PC-9 (cell line): ENCODE measurements around the gene PRKX.
"Not testable (repeated sequence)": the region's sequence is repeated elsewhere in the genome, so short reads cannot be mapped to it uniquely, and the experiment has no call there.

Source experiments
- EZH2 ChIP-seq: fragments of 200-600 bp; sonication (generic); IDR thresholded peaks from 2 replicates; pipeline ENCODE4 v1.8.0; 2017; ENCODE audit warnings: antibody characterized with exemption, low read depth
- TF ChIP-seq, protein P1 (sequence below): fragments of 200-600 bp; sonication (generic); conservative IDR thresholded peaks from 2 replicates; pipeline ENCODE4 v1.6.1; 2017; ENCODE audit warnings: mixed run types, antibody characterized with exemption, mild to moderate bottlenecking, moderate library complexity

DNA sequence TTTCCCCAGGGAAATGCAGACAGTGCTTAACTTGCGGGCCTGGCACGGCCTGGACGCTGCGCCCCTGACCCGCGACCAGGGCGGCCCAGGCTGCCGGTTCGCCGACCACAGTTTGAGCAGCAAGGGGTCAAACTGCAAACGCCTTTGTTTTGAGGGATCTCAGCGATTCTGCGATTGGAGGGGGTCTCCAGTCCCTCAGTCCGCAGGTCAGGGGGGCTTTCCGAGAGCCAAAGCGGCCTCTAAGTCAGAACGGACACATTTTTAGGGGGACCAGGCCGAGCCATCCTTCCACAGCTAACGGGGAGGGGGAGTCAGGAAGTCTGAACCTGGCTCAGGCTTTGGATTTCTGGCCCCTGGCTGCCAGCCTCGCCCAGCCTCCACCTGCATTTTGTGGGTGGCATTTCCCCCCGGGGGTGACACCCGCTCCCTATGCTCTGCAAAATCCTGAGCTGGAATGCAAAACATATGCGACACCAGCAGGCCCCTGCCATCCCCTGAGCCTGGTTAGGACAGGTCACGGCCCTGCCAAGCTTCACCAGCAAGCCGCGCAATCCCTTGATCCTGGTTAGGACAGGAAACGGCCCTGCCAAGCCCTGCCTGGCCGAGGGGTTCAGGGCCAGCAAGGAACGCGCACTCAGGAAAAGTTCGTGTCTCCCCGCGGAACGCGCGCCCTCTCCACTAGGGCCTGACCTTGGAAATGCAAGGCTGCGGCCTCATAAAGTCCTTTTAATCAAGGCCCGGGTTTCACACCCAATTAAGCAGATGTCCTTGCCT, 1.4 kb upstream of the PRKX start:
- TF ChIP-seq, protein P1, sequence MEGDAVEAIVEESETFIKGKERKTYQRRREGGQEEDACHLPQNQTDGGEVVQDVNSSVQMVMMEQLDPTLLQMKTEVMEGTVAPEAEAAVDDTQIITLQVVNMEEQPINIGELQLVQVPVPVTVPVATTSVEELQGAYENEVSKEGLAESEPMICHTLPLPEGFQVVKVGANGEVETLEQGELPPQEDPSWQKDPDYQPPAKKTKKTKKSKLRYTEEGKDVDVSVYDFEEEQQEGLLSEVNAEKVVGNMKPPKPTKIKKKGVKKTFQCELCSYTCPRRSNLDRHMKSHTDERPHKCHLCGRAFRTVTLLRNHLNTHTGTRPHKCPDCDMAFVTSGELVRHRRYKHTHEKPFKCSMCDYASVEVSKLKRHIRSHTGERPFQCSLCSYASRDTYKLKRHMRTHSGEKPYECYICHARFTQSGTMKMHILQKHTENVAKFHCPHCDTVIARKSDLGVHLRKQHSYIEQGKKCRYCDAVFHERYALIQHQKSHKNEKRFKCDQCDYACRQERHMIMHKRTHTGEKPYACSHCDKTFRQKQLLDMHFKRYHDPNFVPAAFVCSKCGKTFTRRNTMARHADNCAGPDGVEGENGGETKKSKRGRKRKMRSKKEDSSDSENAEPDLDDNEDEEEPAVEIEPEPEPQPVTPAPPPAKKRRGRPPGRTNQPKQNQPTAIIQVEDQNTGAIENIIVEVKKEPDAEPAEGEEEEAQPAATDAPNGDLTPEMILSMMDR = not testable (repeated sequence)
- TF ChIP-seq EZH2 = not testable (repeated sequence)
